SK-N-SH treated with all-trans-retinoic acid at 6 μM for 48 hours (cell line): Measurements from ENCODE around the gene GCNT3.

Experiments
- ATAC-seq: fragments of 200-7000 bp; cut with Tn5 transposase; 3 replicates; pipeline ENCODE4 v1.9.1; 2020; ENCODE audit warnings: mild to moderate bottlenecking, moderate library complexity
- ARNTL ChIP-seq: fragments of 450-650 bp; formaldehyde crosslinking; IDR thresholded peaks from 2 replicates; pipeline ENCODE4 v1.5.0; 2020; ENCODE audit warnings: low read depth, mild to moderate bottlenecking, moderate library complexity, borderline replicate concordance
- BACH2 ChIP-seq: fragments of 250-450 bp; sonication (Bioruptor Pico); IDR thresholded peaks from 2 replicates; pipeline ENCODE4 v1.9.0; 2021; ENCODE audit warnings: mild to moderate bottlenecking, borderline replicate concordance
- CSDC2 ChIP-seq: fragments of 250-450 bp; sonication (Bioruptor Pico); IDR thresholded peaks from 2 replicates; pipeline ENCODE4 v1.5.0; 2020; ENCODE audit warnings: mild to moderate bottlenecking, moderate library complexity
- ESRRG ChIP-seq: fragments of 250-450 bp; sonication (Bioruptor Pico); IDR thresholded peaks from 2 replicates; pipeline ENCODE4 v1.6.1; 2021; ENCODE audit warnings: mild to moderate bottlenecking
- GLIS3 ChIP-seq: fragments of 250-450 bp; sonication (Bioruptor Pico); IDR thresholded peaks from 2 replicates; pipeline ENCODE4 v1.5.0; 2020; ENCODE audit warnings: mild to moderate bottlenecking, moderate library complexity
- ISL1 ChIP-seq: fragments of 250-450 bp; sonication (Bioruptor Pico); IDR thresholded peaks from 2 replicates; pipeline ENCODE4 v2.1.2; 2022; ENCODE audit warnings: mild to moderate bottlenecking, moderate library complexity
- OSR1 ChIP-seq: fragments of 250-450 bp; sonication (Bioruptor Pico); IDR thresholded peaks from 2 replicates; pipeline ENCODE4 v1.8.0; 2022; ENCODE audit warnings: moderate library complexity, mild to moderate bottlenecking, inconsistent platforms
- PATZ1 ChIP-seq: fragments of 250-450 bp; sonication (Bioruptor Pico); IDR thresholded peaks from 2 replicates; pipeline ENCODE4 v1.8.0; 2020; ENCODE audit warnings: mild to moderate bottlenecking, moderate library complexity, borderline replicate concordance
- RARB ChIP-seq: fragments of 250-450 bp; sonication (Bioruptor Pico); IDR thresholded peaks from 2 replicates; pipeline ENCODE4 v1.8.0; 2021; ENCODE audit warnings: mild to moderate bottlenecking, moderate library complexity
- SNAI2 ChIP-seq: fragments of 250-450 bp; sonication (Bioruptor Pico); IDR thresholded peaks from 2 replicates; pipeline ENCODE4 v1.5.0; 2020; ENCODE audit warnings: mild to moderate bottlenecking, moderate library complexity
- TCF4 ChIP-seq: fragments of 250-450 bp; sonication (Bioruptor Pico); IDR thresholded peaks from 2 replicates; pipeline ENCODE4 v1.8.0; 2021; ENCODE audit warnings: mild to moderate bottlenecking, moderate library complexity, borderline replicate concordance
- TOX ChIP-seq: fragments of 250-450 bp; sonication (Bioruptor Pico); IDR thresholded peaks from 2 replicates; pipeline ENCODE4 v1.8.0; 2021; ENCODE audit warnings: mild to moderate bottlenecking, moderate library complexity, borderline replicate concordance
- TSHZ2 ChIP-seq: fragments of 250-450 bp; sonication (Bioruptor Pico); IDR thresholded peaks from 2 replicates; pipeline ENCODE4 v1.5.0; 2020; ENCODE audit warnings: mild to moderate bottlenecking, moderate library complexity
- ZC3H10 ChIP-seq: fragments of 250-450 bp; sonication (Bioruptor Pico); IDR thresholded peaks from 2 replicates; pipeline ENCODE4 v1.5.1; 2021; ENCODE audit warnings: mild to moderate bottlenecking, moderate library complexity
- ZFP3 ChIP-seq: fragments of 250-450 bp; sonication (Bioruptor Pico); IDR thresholded peaks from 2 replicates; pipeline ENCODE4 v1.5.0; 2020; ENCODE audit warnings: mild to moderate bottlenecking, moderate library complexity
- ZFP30 ChIP-seq: fragments of 450-650 bp; formaldehyde crosslinking; IDR thresholded peaks from 2 replicates; pipeline ENCODE4 v1.5.0; 2022; ENCODE audit warnings: mild to moderate bottlenecking, moderate library complexity
- ZNF565 ChIP-seq: fragments of 450-650 bp; formaldehyde crosslinking; conservative IDR thresholded peaks from 2 replicates; pipeline ENCODE4 v1.5.0; 2020; ENCODE audit warnings: low read depth, mild to moderate bottlenecking, moderate library complexity
- ZNF70 ChIP-seq: fragments of 450-650 bp; formaldehyde crosslinking; IDR thresholded peaks from 2 replicates; pipeline ENCODE4 v1.5.0; 2020; ENCODE audit warnings: mild to moderate bottlenecking, moderate library complexity
- TF ChIP-seq, protein P1 (sequence below): fragments of 250-450 bp; sonication (Bioruptor Pico); IDR thresholded peaks from 2 replicates; pipeline ENCODE4 v1.8.0; 2021; ENCODE audit warnings: low read depth, mild to moderate bottlenecking, moderate library complexity, borderline replicate concordance
- TF ChIP-seq, protein P2 (sequence below): fragments of 250-450 bp; sonication (Bioruptor Pico); IDR thresholded peaks from 2 replicates; pipeline ENCODE4 v1.5.1; 2021; ENCODE audit warnings: mild to moderate bottlenecking, moderate library complexity
- TF ChIP-seq, protein P3 (sequence below): fragments of 250-450 bp; sonication (Bioruptor Pico); IDR thresholded peaks from 2 replicates; pipeline ENCODE4 v1.5.1; 2020; ENCODE audit warnings: low read depth, mild to moderate bottlenecking, moderate library complexity

GCNT3 gene

DNA sequence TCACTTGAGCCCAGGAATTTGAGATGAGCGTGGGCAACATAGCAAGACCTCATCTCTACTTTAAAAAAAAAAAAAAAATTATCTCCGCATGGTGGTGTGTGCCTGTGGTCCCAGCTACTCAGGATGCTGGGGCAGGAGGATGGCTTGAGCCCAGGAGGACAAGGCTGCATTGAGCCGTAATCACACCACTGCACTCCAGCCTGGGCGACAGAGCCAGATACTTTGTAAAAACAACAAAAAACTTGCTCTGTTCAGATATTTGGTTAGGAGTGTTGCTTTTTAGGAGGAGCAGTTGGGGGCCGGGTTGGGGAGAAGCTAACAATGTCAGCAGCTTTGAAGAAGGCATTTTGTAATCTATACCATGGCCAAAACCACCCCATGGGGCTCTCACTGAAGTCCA lies 4.1 kb downstream of the GCNT3 start:
- no peak for TF ChIP-seq TOX (CRISPR knock-in tag)
- TF ChIP-seq RARB = no peak
- TF ChIP-seq CSDC2 (CRISPR knock-in tag) = no peak
- TF ChIP-seq, protein P1, sequence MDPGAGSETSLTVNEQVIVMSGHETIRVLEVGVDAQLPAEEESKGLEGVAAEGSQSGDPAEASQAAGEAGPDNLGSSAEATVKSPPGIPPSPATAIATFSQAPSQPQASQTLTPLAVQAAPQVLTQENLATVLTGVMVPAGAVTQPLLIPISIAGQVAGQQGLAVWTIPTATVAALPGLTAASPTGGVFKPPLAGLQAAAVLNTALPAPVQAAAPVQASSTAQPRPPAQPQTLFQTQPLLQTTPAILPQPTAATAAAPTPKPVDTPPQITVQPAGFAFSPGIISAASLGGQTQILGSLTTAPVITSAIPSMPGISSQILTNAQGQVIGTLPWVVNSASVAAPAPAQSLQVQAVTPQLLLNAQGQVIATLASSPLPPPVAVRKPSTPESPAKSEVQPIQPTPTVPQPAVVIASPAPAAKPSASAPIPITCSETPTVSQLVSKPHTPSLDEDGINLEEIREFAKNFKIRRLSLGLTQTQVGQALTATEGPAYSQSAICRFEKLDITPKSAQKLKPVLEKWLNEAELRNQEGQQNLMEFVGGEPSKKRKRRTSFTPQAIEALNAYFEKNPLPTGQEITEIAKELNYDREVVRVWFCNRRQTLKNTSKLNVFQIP (CRISPR knock-in tag) = no peak
- no peak for TF ChIP-seq ESRRG
- TF ChIP-seq OSR1 (CRISPR knock-in tag) = no peak
- no peak for TF ChIP-seq ZFP30 (CRISPR knock-in tag)
- TF ChIP-seq PATZ1 = no peak
- no peak for TF ChIP-seq ZNF565 (CRISPR knock-in tag)
- no peak for TF ChIP-seq TSHZ2
- TF ChIP-seq TCF4 = no peak
- TF ChIP-seq, protein P2, sequence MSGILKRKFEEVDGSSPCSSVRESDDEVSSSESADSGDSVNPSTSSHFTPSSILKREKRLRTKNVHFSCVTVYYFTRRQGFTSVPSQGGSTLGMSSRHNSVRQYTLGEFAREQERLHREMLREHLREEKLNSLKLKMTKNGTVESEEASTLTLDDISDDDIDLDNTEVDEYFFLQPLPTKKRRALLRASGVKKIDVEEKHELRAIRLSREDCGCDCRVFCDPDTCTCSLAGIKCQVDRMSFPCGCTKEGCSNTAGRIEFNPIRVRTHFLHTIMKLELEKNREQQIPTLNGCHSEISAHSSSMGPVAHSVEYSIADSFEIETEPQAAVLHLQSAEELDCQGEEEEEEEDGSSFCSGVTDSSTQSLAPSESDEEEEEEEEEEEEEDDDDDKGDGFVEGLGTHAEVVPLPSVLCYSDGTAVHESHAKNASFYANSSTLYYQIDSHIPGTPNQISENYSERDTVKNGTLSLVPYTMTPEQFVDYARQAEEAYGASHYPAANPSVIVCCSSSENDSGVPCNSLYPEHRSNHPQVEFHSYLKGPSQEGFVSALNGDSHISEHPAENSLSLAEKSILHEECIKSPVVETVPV (CRISPR knock-in tag) = no peak
- TF ChIP-seq ZC3H10 (CRISPR knock-in tag) = no peak
- TF ChIP-seq, all 23 proteins: peak for 0

DNA sequence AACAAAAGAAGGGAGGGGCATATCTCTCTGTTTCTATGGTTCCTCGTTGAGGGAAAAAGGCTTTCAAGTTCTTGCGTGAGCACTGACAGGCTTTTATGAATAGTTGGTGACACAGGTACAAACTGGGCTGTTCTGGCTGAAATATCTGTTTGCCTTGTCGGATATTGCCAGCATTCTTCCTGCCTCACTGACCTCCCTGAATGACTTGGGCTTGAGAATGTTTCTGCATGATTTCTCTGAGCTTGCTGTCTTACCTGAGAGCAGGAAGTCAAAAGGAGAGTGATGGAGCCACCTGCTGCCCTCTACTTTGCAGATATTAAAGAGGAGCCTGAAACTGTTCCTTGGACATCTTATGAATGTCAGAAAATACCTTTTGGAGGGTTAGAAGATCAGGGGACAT lies 4.8 kb downstream of the GCNT3 start:
- TF ChIP-seq, protein P3, sequence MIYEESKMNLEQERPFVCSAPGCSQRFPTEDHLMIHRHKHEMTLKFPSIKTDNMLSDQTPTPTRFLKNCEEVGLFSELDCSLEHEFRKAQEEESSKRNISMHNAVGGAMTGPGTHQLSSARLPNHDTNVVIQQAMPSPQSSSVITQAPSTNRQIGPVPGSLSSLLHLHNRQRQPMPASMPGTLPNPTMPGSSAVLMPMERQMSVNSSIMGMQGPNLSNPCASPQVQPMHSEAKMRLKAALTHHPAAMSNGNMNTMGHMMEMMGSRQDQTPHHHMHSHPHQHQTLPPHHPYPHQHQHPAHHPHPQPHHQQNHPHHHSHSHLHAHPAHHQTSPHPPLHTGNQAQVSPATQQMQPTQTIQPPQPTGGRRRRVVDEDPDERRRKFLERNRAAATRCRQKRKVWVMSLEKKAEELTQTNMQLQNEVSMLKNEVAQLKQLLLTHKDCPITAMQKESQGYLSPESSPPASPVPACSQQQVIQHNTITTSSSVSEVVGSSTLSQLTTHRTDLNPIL (CRISPR knock-in tag) = no peak
- TF ChIP-seq TOX (CRISPR knock-in tag) (no peak), GLIS3 (CRISPR knock-in tag) (no peak), ISL1 (no peak), RARB (no peak), OSR1 (CRISPR knock-in tag) (no peak), TCF4 (no peak), ZFP3 (CRISPR knock-in tag) (no peak)
- TF ChIP-seq, all 23 proteins: peak for 0
- no peak for ATAC-seq

More for the DNA sequence above, 4.1 kb downstream of the GCNT3 start:
- ATAC-seq = no peak

GRCh38 chr15:59618406-59618805 lies 6.8 kb downstream of the GCNT3 start:
- ATAC-seq = no peak
- TF ChIP-seq ESRRG (no peak), OSR1 (CRISPR knock-in tag) (no peak)

- ATAC-seq = peak; percentile 82
- TF ChIP-seq ZFP30 (CRISPR knock-in tag) (no peak), ZNF565 (CRISPR knock-in tag) (no peak), ARNTL (CRISPR knock-in tag) (no peak), ZC3H10 (CRISPR knock-in tag) (no peak), SNAI2 (CRISPR knock-in tag) (no peak), OSR1 (CRISPR knock-in tag) (no peak), TSHZ2 (no peak), ISL1 (no peak), BACH2 (CRISPR knock-in tag) (no peak), CSDC2 (CRISPR knock-in tag) (no peak), ZNF70 (no peak), ZFP3 (CRISPR knock-in tag) (no peak)
- TF ChIP-seq, protein P2 (CRISPR knock-in tag) = no peak
These were observed 10.7 kb downstream of the GCNT3 start for GRCh38 chr15:59622289-59622688.
